ENCODE results near the gene COQ2. TPM values are rescaled to one million over a fixed set of nuclear protein-coding genes. Genes with fewer than 3 reads are reported as not detected.
"Not testable (repeated sequence)": the region's sequence is repeated elsewhere in the genome, so short reads cannot be mapped to it uniquely, and the experiment has no call there.

The COQ2 gene
- total RNA-seq, 6 experiments from 2014 or later = 15.4 to 23.2 (median 20.6) TPM

DNA sequence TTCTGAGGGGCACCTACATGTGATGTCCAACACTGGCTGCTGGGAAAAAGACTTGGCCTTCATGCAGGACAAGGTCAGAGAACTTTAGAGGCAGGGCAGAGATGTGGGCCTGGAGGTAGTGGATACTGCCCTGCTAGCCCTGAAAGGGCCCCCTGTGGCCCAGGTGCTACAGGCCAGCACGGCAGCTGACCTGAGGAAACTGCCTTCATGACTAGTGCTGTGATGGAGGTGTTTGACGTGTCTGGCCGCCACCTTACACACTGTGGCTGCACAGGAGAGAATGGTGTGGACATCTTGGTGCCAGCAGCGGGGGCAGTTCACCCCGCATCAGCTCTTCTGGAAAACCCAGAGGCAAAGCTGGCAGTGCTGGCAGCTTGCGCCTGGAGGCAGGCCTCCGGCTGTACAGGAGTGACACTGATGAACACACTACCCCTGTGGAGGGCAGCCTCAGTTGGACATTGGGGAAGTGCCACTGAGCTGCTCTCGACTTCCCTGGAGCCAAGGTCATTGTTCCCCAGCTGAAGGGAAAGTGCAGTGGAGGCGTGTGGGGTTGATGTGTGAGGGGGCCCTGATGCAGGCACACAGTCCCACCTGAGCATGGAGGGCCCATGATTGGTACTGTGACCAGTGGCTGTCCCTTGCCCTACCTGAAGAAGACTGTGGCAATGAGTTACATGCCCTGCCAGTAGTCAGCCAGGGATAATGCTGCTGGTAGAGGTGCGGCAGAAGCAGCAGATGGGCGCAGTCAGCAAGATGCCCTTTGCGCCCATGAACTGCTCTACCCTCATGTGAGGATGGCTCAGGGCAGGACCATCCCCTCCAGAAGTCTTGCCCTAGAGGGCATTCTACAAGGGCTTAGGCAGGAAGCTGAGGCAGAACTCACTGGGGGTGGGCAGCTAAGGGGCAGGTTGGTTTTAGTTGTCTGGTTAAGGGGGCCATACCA is 36.9 kb downstream of the COQ2 start:
- Mint-ChIP-seq H3K27me3 (ENCODE audit: insufficient read depth) (peaks cover 5% of the 10 kb centered on the region), H3K4me3 (no peak overlapping the region), H3K36me3 (ENCODE audit: low read depth) (peaks cover 5% of the 10 kb centered on the region; the same call in 1 of the 2 replicates), H3K4me1 (ENCODE audit: low read depth) (peaks cover 28% of the 10 kb centered on the region), H3K27ac (no peak overlapping the region), H3K9me3 (peaks cover 6% of the 10 kb centered on the region; the same call in 1 of the 2 replicates)
- TF ChIP-seq CTCF (IDR thresholded peaks at IDR 0.05) = no peak
- DNase-seq = no peak

DNA sequence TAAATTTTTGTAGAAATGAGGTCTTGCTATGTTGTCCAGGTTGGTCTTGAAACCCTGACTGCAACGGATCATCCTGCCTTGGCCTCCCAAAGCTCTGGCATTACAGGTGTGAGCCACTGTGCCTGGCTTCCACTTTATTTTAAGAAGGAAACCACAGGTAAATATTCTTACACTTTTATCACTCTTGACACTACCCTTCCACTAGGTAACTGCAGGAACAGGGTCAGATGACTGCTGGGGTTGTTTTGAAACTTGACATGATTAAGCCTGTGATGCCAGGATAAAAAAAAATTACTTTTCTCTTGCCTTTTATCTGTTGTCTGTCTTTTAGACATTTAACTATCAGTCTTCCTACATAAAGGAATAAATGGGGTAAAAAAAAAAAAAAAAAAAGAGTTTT is 43.5 kb downstream of the COQ2 start:
- Mint-ChIP-seq H3K9me3 (peaks cover 6% of the 10 kb centered on the region; the same call in 1 of the 2 replicates), H3K27ac (no peak overlapping the region), H3K36me3 (ENCODE audit: low read depth) (0 out of 2 replicates have a peak, but pooled peaks cover 5% of the 10 kb centered on the region), H3K4me1 (ENCODE audit: low read depth) (no peaks in the 10 kb centered on the region), H3K4me3 (no peak overlapping the region), H3K27me3 (ENCODE audit: insufficient read depth) (no peaks in the 10 kb centered on the region; the same call in none of the 2 replicates)
- DNase-seq = no peak
- no peak for TF ChIP-seq CTCF (IDR thresholded peaks at IDR 0.05)

- no peak for DNase-seq
- Mint-ChIP-seq H3K36me3 (ENCODE audit: low read depth) (0 out of 2 replicates have a peak, but pooled peaks cover 5% of the 10 kb centered on the region), H3K9me3 (peaks cover 6% of the 10 kb centered on the region; the same call in 1 of the 2 replicates), H3K27me3 (ENCODE audit: insufficient read depth) (no peaks in the 10 kb centered on the region; the same call in none of the 2 replicates), H3K27ac (no peak overlapping the region), H3K4me1 (ENCODE audit: low read depth) (peaks cover 3% of the 10 kb centered on the region; the same call in 1 of the 2 replicates), H3K4me3 (no peak overlapping the region)
- no peak for TF ChIP-seq CTCF (IDR thresholded peaks at IDR 0.05)
Measured at GRCh38 chr4:83240379-83240875, 44.2 kb downstream of the COQ2 start.

GRCh38 chr4:83238393-83239248 is 46.0 kb downstream of the COQ2 start:
- Mint-ChIP-seq H3K4me1 (ENCODE audit: low read depth) (peaks cover 11% of the 10 kb centered on the region), H3K27me3 (ENCODE audit: insufficient read depth) (no peaks in the 10 kb centered on the region; the same call in none of the 2 replicates), H3K27ac (no peak overlapping the region), H3K4me3 (no peak overlapping the region), H3K9me3 (no peaks in the 10 kb centered on the region), H3K36me3 (ENCODE audit: low read depth) (no peaks in the 10 kb centered on the region)
- DNase-seq = no peak
- no peak for TF ChIP-seq CTCF (IDR thresholded peaks at IDR 0.05)

DNA sequence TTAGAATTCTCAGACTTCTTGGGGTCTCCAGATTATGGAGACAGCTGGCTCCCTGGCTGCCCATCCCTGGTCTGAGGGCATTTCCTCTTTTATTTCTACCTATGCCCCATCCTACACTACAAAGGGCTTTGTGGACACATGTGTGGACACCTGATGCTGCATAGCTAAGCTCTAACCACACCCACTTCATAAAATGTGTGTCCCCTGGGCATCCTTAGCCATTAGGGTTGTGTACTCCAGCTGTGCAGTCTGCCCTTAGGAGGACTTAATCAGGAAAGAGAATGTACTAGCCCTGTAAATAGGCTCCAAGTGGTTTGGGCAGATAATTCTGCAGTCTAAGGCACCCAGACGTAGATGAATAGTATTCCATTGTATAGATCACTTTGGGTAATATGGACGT is 47.0 kb downstream of the COQ2 start:
- Mint-ChIP-seq H3K4me3 (no peak overlapping the region), H3K9me3 (no peaks in the 10 kb centered on the region), H3K4me1 (ENCODE audit: low read depth) (peaks cover 16% of the 10 kb centered on the region), H3K27me3 (ENCODE audit: insufficient read depth) (no peaks in the 10 kb centered on the region; the same call in 1 of the 2 replicates), H3K27ac (no peak overlapping the region), H3K36me3 (ENCODE audit: low read depth) (no peaks in the 10 kb centered on the region)
- DNase-seq = no peak
- TF ChIP-seq CTCF (IDR thresholded peaks at IDR 0.05) = no peak

DNA sequence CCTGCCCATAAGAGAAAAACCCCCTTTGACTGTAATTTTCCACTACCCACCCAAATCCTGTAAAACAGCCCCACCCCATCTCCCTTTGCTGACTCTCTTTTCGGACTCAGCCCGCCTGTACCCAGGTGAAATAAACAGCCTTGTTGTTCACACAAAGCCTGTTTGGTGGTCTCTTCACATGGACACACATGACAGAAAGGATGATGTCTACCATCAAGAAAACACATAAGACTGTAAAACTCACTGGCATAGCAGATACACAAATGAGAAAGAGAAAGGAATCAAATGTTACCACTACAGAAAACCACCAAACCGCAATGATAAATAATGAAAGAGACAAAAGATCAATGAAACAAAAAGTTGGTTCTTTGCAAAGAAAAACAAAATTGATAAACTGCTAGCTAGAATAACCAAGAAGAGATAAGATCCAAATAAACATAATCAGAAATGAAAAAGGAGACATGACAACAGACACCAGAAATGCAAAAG is 48.9 kb downstream of the COQ2 start:
- H3K9me3 Mint-ChIP-seq; H3K36me3 Mint-ChIP-seq (ENCODE audit: low read depth); H3K4me3 Mint-ChIP-seq; DNase-seq; H3K27ac Mint-ChIP-seq; H3K27me3 Mint-ChIP-seq (ENCODE audit: insufficient read depth): not testable (repeated sequence)
- H3K4me1 Mint-ChIP-seq (ENCODE audit: low read depth) = peaks cover 35% of the 10 kb centered on the region
